Right lobe of liver (tissue), 6 donors: ENCODE measurements around the gene C1QL3. TPM values are rescaled to one million over a fixed set of nuclear protein-coding genes. Genes with fewer than 3 reads are reported as not detected.

Source experiments
- ATAC-seq, 4 donors: fragments of 200-7000 bp; cut with Tn5 transposase; one replicate each; pipeline ENCODE4 v1.9.1; 2020; ENCODE audit warnings: mild to moderate bottlenecking in 4 of 4, moderate library complexity in 4 of 4
- DNase-seq, 3 donors: peaks; one replicate each; pipeline ENCODE4 v3.0.0-alpha.2; 2020
- H3K27ac ChIP-seq, 3 donors: fragments of 200-600 bp; one replicate each; pipeline ENCODE4 v1.8.0; 2022
- H3K27me3 ChIP-seq, 2 donors: fragments of 200-600 bp; one replicate each; pipeline ENCODE4 v1.8.0; 2022
- H3K36me3 ChIP-seq, 4 donors: fragments of 200-600 bp; sonication (generic) in 1 of 4; one replicate each; pipeline versions ENCODE4 v1.5.1 to v1.8.0; 2017 to 2022; ENCODE audit warnings: control low read depth in 1 of 4
- H3K4me1 ChIP-seq, 4 donors: fragments of 200-600 bp; sonication (generic) in 1 of 4; one replicate each; pipeline versions ENCODE4 v1.5.1 to v1.8.0; 2017 to 2022; ENCODE audit warnings: control low read depth in 1 of 4
- H3K4me3 ChIP-seq, 3 donors: fragments of 200-600 bp; one replicate each; pipeline ENCODE4 v1.8.0; 2022
- H3K9me3 ChIP-seq, 4 donors: fragments of 200-600 bp; sonication (generic) in 1 of 4; one replicate each; pipeline versions ENCODE4 v1.5.1 to v1.8.0; 2017 to 2022; ENCODE audit warnings: control low read depth in 1 of 4
- CTCF ChIP-seq, 4 donors: fragments of 200-600 bp in 3 of 4; fragments of 450-650 bp in 1 of 4; IDR thresholded peaks; one replicate each; pipeline versions ENCODE4 v1.5.1 to v1.8.0; 2016 to 2022; ENCODE audit warnings: antibody characterized with exemption in 4 of 4, mild to moderate bottlenecking in 2 of 4
- POLR2A ChIP-seq: fragments of 450-650 bp; IDR thresholded peaks from one replicate; pipeline ENCODE4 v1.6.1; 2017; ENCODE audit warnings: antibody characterized with exemption, mild to moderate bottlenecking
- WGBS: methylation state at CpG from one replicate; pipeline ENCODE4 v1.1.6; 2018; ENCODE audit warnings: low coverage, low lambda C conversion rate; ENCODE audit not compliant: insufficient coverage; ENCODE audit errors: missing lambda C conversion rate; 5-methylcytosine and 5-hydroxymethylcytosine counted together
- intact Hi-C, 2 donors: fragments of 100-400 bp; cut with DNase I; formaldehyde crosslinking; loops; one replicate each; pipeline versions ENCODE4 v1.11.2 to v1.14.1; 2022
- total RNA-seq, 6 experiments: library from RNA; depleted of rRNA in 2 of 6; stranded (reverse); fragments of >200 nt in 2 of 6; fragmentation: NEBNext Ultra II Directional in 3 of 6; extraction: Animal tissue kit (Norgen Biotek cat#: 25700) in 3 of 6; gene quantifications; one replicate each; pipeline versions ENCODE4 v1.1.0 to v1.2.4, GENCODE V29; 2016 to 2023
- donor health status: DM: no; HTN: yes; CAD: no.
- donor health status: DM: no; HTN: no; CAD: no.
- donor health status: DM: no; HTN: no; CAD: no.
- donor health status: DM: no; HTN: yes; CAD: no.
- donor health status: DM: no; HTN: yes; CAD: no.

Gene C1QL3
- total RNA-seq, 6 experiments from 2014 or later = not detected

GRCh38 chr10:16562891-16563290 lies 41.2 kb upstream of the C1QL3 start:
- DNase-seq = no peak
- WGBS = 68% methylated on average over 6 of the region's 6 CpGs

GRCh38 chr10:16559236-16559773 lies 37.6 kb upstream of the C1QL3 start:
- TF ChIP-seq POLR2A = no peak
- TF ChIP-seq CTCF (IDR thresholded peaks at IDR 0.05) = no peak

More at GRCh38 chr10:16562891-16563290, 41.2 kb upstream of the C1QL3 start:
- Histone ChIP-seq H3K27ac (no peak overlapping the region), H3K4me3 (no peak overlapping the region), H3K4me1 (no peaks in the 10 kb centered on the region), H3K27me3 (no peaks in the 10 kb centered on the region), H3K9me3 (no peaks in the 10 kb centered on the region), H3K36me3 (no peaks in the 10 kb centered on the region)
- intact Hi-C loops = no loop called here
- no peak for TF ChIP-seq CTCF (IDR thresholded peaks at IDR 0.05)
- TF ChIP-seq POLR2A = no peak
- ATAC-seq = no peak

GRCh38 chr10:16547973-16548372 lies 26.3 kb upstream of the C1QL3 start:
- Histone ChIP-seq H3K27me3 (no peaks in the 10 kb centered on the region), H3K4me3 (no peak overlapping the region), H3K4me1 (no peaks in the 10 kb centered on the region), H3K36me3 (no peaks in the 10 kb centered on the region), H3K9me3 (no peaks in the 10 kb centered on the region), H3K27ac (no peak overlapping the region)
- intact Hi-C loops = no loop called here
- DNase-seq (no peak), ATAC-seq (no peak)
- TF ChIP-seq POLR2A (no peak), CTCF (IDR thresholded peaks at IDR 0.05) (no peak)
- 72% methylated on average over 4 of the region's 4 CpGs for WGBS

More at GRCh38 chr10:16559236-16559773, 37.6 kb upstream of the C1QL3 start:
- intact Hi-C loops = no loop called here
- no peak overlapping the region for H3K4me3 ChIP-seq
- H3K27me3 ChIP-seq = no peaks in the 10 kb centered on the region
- H3K9me3 ChIP-seq = no peaks in the 10 kb centered on the region
- no peak for ATAC-seq
- WGBS = 66% methylated on average over 2 of the region's 5 CpGs
- no peak overlapping the region for H3K27ac ChIP-seq
- no peaks in the 10 kb centered on the region for H3K4me1 ChIP-seq
- no peak for DNase-seq
- no peaks in the 10 kb centered on the region for H3K36me3 ChIP-seq

GRCh38 chr10:16545116-16545736 lies 23.5 kb upstream of the C1QL3 start:
- WGBS = 19% methylated on average over 7 of the region's 7 CpGs
- Histone ChIP-seq H3K4me1 (no peaks in the 10 kb centered on the region), H3K4me3 (no peak overlapping the region), H3K9me3 (no peaks in the 10 kb centered on the region), H3K27ac (no peak overlapping the region), H3K36me3 (no peaks in the 10 kb centered on the region), H3K27me3 (no peaks in the 10 kb centered on the region)
- intact Hi-C loops = no loop called here
- TF ChIP-seq POLR2A = no peak
- TF ChIP-seq CTCF (IDR thresholded peaks at IDR 0.05) = peak; percentile 49 to 63 (median 55)
- ATAC-seq (peak; percentile 64 to 74 (median 71)), DNase-seq (no peak)
